Choroid plexus epithelial cell (primary cell): ENCODE results near the gene PIK3IP1.
A peak's percentile ranks its signal among the peaks of the same experiment; 100 is the strongest.

Experiments
- DNase-seq: peaks from one replicate; pipeline ENCODE4 v3.0.0-alpha.2; 2010; ENCODE audit warnings: low read depth
- H3K4me3 ChIP-seq: 2 replicates; pipeline ENCODE4 v1.5.1; 2011; ENCODE audit warnings: low read depth, mild to moderate bottlenecking, control low read depth, low read length, moderate library complexity
- TF ChIP-seq, protein P1 (sequence below): conservative IDR thresholded peaks from 2 replicates; pipeline ENCODE4 v1.5.1; 2011; ENCODE audit warnings: low read depth, mild to moderate bottlenecking, control low read depth, inconsistent platforms, low read length, moderate library complexity

Gene PIK3IP1

DNA sequence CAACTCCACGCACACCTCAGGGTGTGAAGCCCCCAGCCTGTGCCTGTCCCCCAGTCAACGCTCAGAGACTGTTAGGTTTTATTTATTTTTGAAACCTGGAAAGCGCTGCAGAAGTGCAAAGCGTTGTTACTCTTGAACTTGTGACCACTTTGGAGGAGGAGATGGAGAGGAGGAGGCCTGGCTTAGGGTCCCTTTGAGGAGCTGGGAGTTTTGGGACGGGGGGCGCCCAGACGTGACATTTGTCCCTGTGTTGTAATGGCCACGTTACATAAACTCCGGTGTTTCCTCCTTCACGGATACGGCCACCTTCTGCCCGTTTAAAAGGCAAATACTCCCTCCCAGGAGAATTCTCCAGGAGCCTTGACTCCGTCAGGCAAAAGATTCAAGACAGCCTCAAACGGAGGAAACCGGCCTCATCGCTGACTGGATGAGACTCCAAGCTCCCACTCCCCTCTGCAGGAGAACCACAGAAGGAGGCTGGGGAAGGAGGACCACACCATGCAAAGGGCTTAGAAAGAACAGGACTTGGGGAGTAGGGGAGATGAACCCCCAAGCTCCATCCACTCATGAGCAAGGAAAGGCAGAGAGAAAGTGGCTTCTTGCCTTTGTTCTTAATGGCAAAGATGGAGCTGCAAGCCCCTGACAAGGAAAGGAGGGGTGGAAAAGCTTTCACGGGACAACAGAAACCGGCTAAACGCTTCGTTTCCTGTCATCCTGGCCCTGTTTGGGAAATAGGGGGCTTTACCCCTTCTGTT, 630 bp downstream of the PIK3IP1 start:
- TF ChIP-seq, protein P1, sequence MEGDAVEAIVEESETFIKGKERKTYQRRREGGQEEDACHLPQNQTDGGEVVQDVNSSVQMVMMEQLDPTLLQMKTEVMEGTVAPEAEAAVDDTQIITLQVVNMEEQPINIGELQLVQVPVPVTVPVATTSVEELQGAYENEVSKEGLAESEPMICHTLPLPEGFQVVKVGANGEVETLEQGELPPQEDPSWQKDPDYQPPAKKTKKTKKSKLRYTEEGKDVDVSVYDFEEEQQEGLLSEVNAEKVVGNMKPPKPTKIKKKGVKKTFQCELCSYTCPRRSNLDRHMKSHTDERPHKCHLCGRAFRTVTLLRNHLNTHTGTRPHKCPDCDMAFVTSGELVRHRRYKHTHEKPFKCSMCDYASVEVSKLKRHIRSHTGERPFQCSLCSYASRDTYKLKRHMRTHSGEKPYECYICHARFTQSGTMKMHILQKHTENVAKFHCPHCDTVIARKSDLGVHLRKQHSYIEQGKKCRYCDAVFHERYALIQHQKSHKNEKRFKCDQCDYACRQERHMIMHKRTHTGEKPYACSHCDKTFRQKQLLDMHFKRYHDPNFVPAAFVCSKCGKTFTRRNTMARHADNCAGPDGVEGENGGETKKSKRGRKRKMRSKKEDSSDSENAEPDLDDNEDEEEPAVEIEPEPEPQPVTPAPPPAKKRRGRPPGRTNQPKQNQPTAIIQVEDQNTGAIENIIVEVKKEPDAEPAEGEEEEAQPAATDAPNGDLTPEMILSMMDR: no peak
- H3K4me3 ChIP-seq: peak overlapping the region; percentile 85
- DNase-seq: peak; percentile 56

GRCh38 chr22:31290494-31291471, 1.5 kb downstream of the PIK3IP1 start:
- TF ChIP-seq, protein P1: no peak
- DNase-seq: peak; percentile 95
- H3K4me3 ChIP-seq: peak overlapping the region; percentile 85

- no peak overlapping the region for H3K4me3 ChIP-seq
- no peak for DNase-seq
- TF ChIP-seq, protein P1: no peak
These were observed 2.9 kb downstream of the PIK3IP1 start for GRCh38 chr22:31289344-31289743.

GRCh38 chr22:31288496-31289240, 3.6 kb downstream of the PIK3IP1 start:
- peak; percentile 42 for DNase-seq
- no peak overlapping the region for H3K4me3 ChIP-seq
- TF ChIP-seq, protein P1: no peak

GRCh38 chr22:31287818-31288495, 4.3 kb downstream of the PIK3IP1 start:
- DNase-seq: no peak
- TF ChIP-seq, protein P1: no peak
- no peak overlapping the region for H3K4me3 ChIP-seq
